Measurements from ENCODE around the gene USP20.

DNA sequence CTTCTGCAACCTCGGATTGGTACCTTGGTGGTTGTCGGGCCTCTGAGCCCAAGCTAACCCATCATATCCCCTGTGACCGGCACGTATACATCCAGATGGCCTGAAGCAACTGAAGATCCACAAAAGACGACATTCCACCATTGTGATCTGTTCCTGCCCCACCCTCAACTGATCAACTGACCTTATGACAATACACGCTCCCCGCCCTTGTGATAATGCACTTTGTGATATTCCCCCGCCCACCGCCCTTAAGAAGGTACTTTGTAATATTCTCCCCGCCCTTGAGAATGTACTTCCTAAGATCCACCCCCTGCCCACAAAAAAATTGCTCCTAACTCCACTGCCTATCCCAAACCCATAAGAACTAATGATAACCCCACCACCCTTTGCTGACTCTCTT lies 48.8 kb upstream of the USP20 start:
- no peak for TF ChIP-seq CTCF (conservative IDR thresholded peaks at IDR 0.05)
- no peak for TF ChIP-seq ZFX (IDR thresholded peaks at IDR 0.05)

Data from C4-2B (cell line).